Liver (tissue), 3 donors: Measurements from ENCODE around the gene PRAF2.

ENCODE experiments used
- ATF3 ChIP-seq: IDR thresholded peaks from 2 replicates; pipeline ENCODE4 v1.6.1; 2016; ENCODE audit warnings: antibody characterized with exemption
- CTCF ChIP-seq: fragments of 150-350 bp; IDR thresholded peaks from 2 replicates; pipeline ENCODE4 v1.5.1; 2017; ENCODE audit warnings: improper control_type of control experiment, low read depth, low read length; ENCODE audit not compliant: missing input control
- FOXA1 ChIP-seq: IDR thresholded peaks from 2 replicates; pipeline ENCODE4 v1.6.1; 2016; ENCODE audit warnings: antibody characterized with exemption
- JUND ChIP-seq, 2 donors: IDR thresholded peaks; 2 replicates each; pipeline ENCODE4 v1.6.1; 2016; ENCODE audit warnings: antibody characterized with exemption in 2 of 2
- MAX ChIP-seq: IDR thresholded peaks from 2 replicates; pipeline ENCODE4 v1.6.1; 2016; ENCODE audit warnings: antibody characterized with exemption
- REST ChIP-seq: IDR thresholded peaks from 2 replicates; pipeline ENCODE4 v1.6.1; 2016; ENCODE audit warnings: antibody characterized with exemption, mild to moderate bottlenecking
- TAF1 ChIP-seq: conservative IDR thresholded peaks from 2 replicates; pipeline ENCODE4 v1.6.1; 2016; ENCODE audit warnings: antibody characterized with exemption, mild to moderate bottlenecking
- TF ChIP-seq, protein P1 (sequence below): IDR thresholded peaks from 2 replicates; pipeline ENCODE4 v1.6.1; 2016; ENCODE audit warnings: antibody characterized with exemption
- donor health status: healthy.
- donor health status: healthy.

GRCh38 chrX:49061490-49061889 is 12.3 kb downstream of the PRAF2 start:
- TF ChIP-seq CTCF (no peak), MAX (no peak), ATF3 (no peak), TAF1 (no peak), FOXA1 (no peak), JUND (IDR thresholded peaks at IDR 0.05) (no peak), REST (no peak)
- TF ChIP-seq, protein P1, sequence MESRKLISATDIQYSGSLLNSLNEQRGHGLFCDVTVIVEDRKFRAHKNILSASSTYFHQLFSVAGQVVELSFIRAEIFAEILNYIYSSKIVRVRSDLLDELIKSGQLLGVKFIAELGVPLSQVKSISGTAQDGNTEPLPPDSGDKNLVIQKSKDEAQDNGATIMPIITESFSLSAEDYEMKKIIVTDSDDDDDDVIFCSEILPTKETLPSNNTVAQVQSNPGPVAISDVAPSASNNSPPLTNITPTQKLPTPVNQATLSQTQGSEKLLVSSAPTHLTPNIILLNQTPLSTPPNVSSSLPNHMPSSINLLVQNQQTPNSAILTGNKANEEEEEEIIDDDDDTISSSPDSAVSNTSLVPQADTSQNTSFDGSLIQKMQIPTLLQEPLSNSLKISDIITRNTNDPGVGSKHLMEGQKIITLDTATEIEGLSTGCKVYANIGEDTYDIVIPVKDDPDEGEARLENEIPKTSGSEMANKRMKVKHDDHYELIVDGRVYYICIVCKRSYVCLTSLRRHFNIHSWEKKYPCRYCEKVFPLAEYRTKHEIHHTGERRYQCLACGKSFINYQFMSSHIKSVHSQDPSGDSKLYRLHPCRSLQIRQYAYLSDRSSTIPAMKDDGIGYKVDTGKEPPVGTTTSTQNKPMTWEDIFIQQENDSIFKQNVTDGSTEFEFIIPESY, result no peak
